Limb (tissue), 2 donors: ENCODE data around the gene COCH.
"Not testable (repeated sequence)": the region's sequence is repeated elsewhere in the genome, so short reads cannot be mapped to it uniquely, and the experiment has no call there.

Source experiments
- DNase-seq, 2 donors: peaks; one replicate each; pipeline ENCODE4 v3.0.0-alpha.2; 2016; ENCODE audit errors: extremely low spot score in 2 of 2

COCH gene

DNA sequence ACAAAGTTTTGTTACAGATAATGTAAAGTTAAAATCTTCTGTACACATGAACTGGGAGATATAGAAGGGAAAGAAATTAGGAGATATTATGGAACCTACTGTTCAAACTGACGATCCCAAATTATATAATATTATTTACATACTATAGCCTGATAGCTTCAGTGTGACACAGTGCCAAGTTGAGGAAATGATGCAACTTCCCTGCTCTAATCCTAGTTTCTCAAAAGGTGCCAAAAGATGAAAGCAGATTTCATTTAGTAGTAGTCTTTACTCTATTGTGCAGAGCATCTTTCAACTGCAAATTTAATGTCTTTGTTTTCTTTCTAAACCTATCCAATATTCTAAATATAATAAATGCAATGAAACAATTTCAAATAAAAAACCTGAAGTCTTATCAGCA, 46.9 kb downstream of the COCH start:
- DNase-seq = no peak

DNA sequence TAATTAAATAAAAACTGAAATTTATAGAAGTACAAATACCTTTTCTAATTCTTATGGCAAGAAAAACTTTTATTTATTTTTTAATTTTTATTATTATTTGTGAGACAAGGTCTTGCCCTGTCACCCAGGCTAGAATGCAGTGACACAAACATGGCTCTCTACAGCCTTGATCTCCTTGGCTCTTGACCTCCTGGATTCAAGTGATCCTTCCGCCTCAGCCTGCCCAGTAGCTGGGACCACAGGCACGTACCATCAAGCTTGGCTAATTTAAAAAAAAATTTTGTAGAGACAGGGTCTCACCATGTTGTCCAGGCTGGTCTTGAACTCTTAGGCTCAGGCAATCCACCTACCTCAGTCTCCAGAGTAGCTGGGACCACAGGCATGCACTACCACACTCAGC, 47.4 kb downstream of the COCH start:
- DNase-seq = no peak

GRCh38 chr14:30925254-30925653, 50.9 kb downstream of the COCH start:
- no peak for DNase-seq

DNA sequence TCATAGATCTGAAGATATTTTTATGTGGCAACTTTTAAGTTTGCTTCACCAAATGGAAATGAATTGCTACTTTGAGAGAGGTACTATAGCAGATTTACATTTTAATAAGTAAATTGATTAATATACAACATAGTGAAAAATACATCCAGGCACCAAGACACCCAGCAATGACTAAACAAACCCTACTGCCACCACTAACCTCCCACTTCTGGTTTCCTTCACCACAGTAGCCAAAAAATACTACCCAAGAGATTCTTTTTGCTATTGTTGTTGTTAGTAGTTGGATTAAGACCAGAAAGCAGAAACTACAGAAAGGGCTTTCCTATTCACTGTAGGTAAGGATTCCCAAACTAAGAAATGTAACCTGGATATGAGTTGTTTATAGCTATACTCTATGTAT, 54.1 kb downstream of the COCH start:
- DNase-seq = no peak

DNA sequence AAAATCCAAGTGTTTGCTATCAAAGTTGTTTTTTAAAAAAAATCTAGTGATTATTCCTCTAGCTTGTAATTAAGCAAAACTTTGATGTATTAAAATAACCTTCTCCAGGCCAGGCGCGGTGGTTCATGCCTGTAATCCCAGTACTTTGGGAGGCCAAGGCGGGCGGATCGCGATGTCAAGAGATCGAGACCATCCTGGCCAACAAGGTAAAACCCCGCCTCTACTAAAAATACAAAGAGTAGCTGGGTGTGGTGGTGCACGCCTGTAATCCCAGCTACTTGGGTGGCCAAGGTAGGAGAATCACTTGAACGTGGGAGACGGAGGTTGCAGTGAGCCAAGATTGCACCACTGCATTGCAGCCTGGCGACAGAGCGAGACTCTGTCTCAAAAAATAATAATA, 59.6 kb downstream of the COCH start:
- not testable (repeated sequence) for DNase-seq

DNA sequence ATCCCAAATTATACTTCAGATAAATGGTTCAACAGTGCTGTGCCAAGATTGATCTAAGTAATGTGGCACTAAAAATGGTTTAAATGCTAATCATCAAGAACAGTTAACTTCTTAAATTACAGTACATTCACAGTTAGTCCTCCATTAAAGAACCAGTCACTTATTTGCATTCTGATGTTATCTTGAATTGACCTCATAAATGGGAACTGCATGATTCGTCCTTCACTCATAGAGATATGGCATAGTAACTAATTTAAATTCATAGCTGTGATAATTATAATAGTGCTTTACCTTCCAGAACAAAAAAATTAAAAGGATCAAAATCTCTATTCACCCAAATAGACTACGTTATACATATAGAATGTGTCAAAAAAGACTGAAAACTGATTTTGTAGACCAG, 61.1 kb downstream of the COCH start:
- no peak for DNase-seq

DNA sequence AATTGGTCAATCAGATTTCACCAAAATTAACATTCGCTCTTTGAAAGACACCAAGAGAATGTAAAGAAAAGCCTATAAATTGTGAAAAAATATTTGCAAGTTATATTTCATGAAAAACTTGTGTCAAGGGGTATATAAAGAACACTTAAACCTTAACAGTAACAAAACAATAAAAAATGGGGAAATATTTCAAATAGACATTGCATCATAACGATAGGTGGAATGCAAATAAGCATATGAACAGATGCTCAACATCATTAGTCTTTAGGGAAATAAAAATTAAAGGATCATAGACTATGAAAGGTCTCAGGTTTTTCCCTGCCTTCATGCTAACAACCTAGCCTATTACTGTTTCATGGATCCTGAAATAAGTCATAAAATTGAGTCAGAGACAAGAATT, 64.3 kb downstream of the COCH start:
- DNase-seq = no peak
